GM12892 (cell line): ENCODE data around the gene NFKBIL1.
"Not testable (repeated sequence)": the region's sequence is repeated elsewhere in the genome, so short reads cannot be mapped to it uniquely, and the experiment has no call there.

Source experiments
- POLR2A ChIP-seq: IDR thresholded peaks from 2 replicates; pipeline ENCODE4 v1.6.1; 2011; ENCODE audit warnings: low read depth, low read length, control low read depth
- POLR2AphosphoS5 ChIP-seq: IDR thresholded peaks from 2 replicates; pipeline ENCODE4 v1.6.1; 2011; ENCODE audit warnings: low read depth, low read length, control low read depth
- TAF1 ChIP-seq: IDR thresholded peaks from 2 replicates; pipeline ENCODE4 v1.6.1; 2011; ENCODE audit warnings: low read depth, mild to moderate bottlenecking, control low read depth, low read length, borderline replicate concordance

DNA sequence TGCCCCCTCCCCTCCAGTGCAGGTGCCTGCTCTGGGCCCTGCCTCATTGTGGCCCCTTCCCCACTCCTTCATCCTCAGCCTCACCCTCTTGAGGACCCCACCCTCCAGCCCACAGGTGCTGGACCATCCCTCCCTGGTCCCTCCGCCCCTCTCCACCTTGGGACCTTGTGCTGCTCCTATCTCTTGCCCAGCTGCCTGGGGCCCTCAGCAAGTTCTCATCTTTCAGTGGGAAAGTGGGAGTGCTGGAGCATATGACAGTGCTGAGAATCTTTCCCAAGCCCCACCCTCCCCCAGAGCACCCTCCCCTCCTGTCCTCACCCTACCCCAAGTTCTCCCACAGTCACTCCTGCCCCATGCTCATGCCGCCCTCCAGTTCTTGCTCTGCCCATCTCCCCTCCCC is 47.8 kb upstream of the NFKBIL1 start:
- TF ChIP-seq TAF1, POLR2A, POLR2AphosphoS5: not testable (repeated sequence)
